ENCODE data around the gene MIOX. TPM values are rescaled to one million over a fixed set of nuclear protein-coding genes. Genes with fewer than 3 reads are reported as not detected.

The MIOX gene
- total and polyA plus RNA-seq, 2 of the 13 experiments (the other 11 are each of a cell fraction or from before 2014, with no cell fraction given), result 1.5 to 2.9 TPM

DNA sequence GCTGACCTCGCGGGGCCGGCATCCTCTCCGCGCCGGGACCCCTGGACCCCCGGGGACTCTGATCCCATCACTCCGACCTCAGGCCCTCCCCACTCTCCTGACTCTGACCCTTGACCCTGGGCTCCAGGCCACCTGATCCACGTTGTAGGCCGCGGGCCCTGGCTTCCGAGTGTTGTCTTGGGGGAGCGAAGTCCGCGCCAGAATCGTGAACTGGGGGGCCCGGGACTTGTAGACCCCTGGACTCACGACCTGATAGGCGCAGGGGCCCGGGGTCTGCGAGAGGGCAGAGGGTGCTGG is 43.9 kb downstream of the MIOX start (continued):
- TF ChIP-seq HMGA1 (CRISPR knock-in tag; conservative IDR thresholded peaks at IDR 0.05), result no peak
- TF ChIP-seq, protein P1, sequence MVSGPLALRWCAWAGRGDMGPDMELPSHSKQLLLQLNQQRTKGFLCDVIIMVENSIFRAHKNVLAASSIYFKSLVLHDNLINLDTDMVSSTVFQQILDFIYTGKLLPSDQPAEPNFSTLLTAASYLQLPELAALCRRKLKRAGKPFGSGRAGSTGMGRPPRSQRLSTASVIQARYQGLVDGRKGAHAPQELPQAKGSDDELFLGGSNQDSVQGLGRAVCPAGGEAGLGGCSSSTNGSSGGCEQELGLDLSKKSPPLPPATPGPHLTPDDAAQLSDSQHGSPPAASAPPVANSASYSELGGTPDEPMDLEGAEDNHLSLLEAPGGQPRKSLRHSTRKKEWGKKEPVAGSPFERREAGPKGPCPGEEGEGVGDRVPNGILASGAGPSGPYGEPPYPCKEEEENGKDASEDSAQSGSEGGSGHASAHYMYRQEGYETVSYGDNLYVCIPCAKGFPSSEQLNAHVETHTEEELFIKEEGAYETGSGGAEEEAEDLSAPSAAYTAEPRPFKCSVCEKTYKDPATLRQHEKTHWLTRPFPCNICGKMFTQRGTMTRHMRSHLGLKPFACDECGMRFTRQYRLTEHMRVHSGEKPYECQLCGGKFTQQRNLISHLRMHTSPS (CRISPR knock-in tag; IDR thresholded peaks at IDR 0.05; ENCODE audit: low read depth), result no peak
- no peak for TF ChIP-seq ZNF432 (CRISPR knock-in tag; IDR thresholded peaks at IDR 0.05; ENCODE audit: borderline replicate concordance)
- TF ChIP-seq TARDBP (CRISPR knock-in tag; IDR thresholded peaks at IDR 0.05), result no peak
- TF ChIP-seq TOPORS (CRISPR knock-in tag; IDR thresholded peaks at IDR 0.05), result no peak
- TF ChIP-seq REPIN1 (CRISPR knock-in tag; IDR thresholded peaks at IDR 0.05; ENCODE audit: borderline replicate concordance, low read depth), result no peak
- no peak for TF ChIP-seq JARID2 (CRISPR knock-in tag; IDR thresholded peaks at IDR 0.05; ENCODE audit: insufficient replicate concordance)
- TF ChIP-seq, protein P2, sequence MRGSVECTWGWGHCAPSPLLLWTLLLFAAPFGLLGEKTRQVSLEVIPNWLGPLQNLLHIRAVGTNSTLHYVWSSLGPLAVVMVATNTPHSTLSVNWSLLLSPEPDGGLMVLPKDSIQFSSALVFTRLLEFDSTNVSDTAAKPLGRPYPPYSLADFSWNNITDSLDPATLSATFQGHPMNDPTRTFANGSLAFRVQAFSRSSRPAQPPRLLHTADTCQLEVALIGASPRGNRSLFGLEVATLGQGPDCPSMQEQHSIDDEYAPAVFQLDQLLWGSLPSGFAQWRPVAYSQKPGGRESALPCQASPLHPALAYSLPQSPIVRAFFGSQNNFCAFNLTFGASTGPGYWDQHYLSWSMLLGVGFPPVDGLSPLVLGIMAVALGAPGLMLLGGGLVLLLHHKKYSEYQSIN (CRISPR knock-in tag; IDR thresholded peaks at IDR 0.05; ENCODE audit: borderline replicate concordance), result no peak
- no peak for TF ChIP-seq SAP130 (CRISPR knock-in tag; IDR thresholded peaks at IDR 0.05; ENCODE audit: low read depth)
- TF ChIP-seq TAF1 (CRISPR knock-in tag; IDR thresholded peaks at IDR 0.05), result peak; percentile 6; the same call in 1 of the 2 replicates
- 0 out of 2 replicates have a peak, but pooled peaks have one; percentile 9 for TF ChIP-seq ZNF143 (CRISPR knock-in tag; IDR thresholded peaks at IDR 0.05)
- no peak for TF ChIP-seq PAF1 (CRISPR knock-in tag; IDR thresholded peaks at IDR 0.05)
- TF ChIP-seq ZNF572 (CRISPR knock-in tag; IDR thresholded peaks at IDR 0.05), result 0 out of 2 replicates have a peak, but pooled peaks have one; percentile 37
- no peak; the same call in 1 of the 2 replicates for TF ChIP-seq RXRB (CRISPR knock-in tag; IDR thresholded peaks at IDR 0.05; ENCODE audit: borderline replicate concordance)
- TF ChIP-seq MED1 (CRISPR knock-in tag; IDR thresholded peaks at IDR 0.05), result 0 out of 2 replicates have a peak, but pooled peaks have one; percentile 1
- TF ChIP-seq PAWR (CRISPR knock-in tag; IDR thresholded peaks at IDR 0.05; ENCODE audit: borderline replicate concordance), result no peak
- no peak for TF ChIP-seq ZNF543 (CRISPR knock-in tag; IDR thresholded peaks at IDR 0.05)
- peak; percentile 62 for TF ChIP-seq ZBTB7B (CRISPR knock-in tag; IDR thresholded peaks at IDR 0.05)
- TF ChIP-seq ZMYM2 (CRISPR knock-in tag; IDR thresholded peaks at IDR 0.05), result no peak; the same call in 1 of the 2 replicates
- no peak for TF ChIP-seq FLYWCH1 (CRISPR knock-in tag; IDR thresholded peaks at IDR 0.05)
- TF ChIP-seq RBM22 (optimal IDR thresholded peaks at IDR 0.05; ENCODE audit: low read length), result no peak
- TF ChIP-seq ZSCAN29 (CRISPR knock-in tag; conservative IDR thresholded peaks at IDR 0.05), result no peak
- no peak for TF ChIP-seq TOE1 (CRISPR knock-in tag; IDR thresholded peaks at IDR 0.05)
- no peak for TF ChIP-seq NFRKB (IDR thresholded peaks at IDR 0.05)
- no peak; the same call in 1 of the 2 replicates for TF ChIP-seq ZNF776 (CRISPR knock-in tag; IDR thresholded peaks at IDR 0.05)
- TF ChIP-seq, protein P3, sequence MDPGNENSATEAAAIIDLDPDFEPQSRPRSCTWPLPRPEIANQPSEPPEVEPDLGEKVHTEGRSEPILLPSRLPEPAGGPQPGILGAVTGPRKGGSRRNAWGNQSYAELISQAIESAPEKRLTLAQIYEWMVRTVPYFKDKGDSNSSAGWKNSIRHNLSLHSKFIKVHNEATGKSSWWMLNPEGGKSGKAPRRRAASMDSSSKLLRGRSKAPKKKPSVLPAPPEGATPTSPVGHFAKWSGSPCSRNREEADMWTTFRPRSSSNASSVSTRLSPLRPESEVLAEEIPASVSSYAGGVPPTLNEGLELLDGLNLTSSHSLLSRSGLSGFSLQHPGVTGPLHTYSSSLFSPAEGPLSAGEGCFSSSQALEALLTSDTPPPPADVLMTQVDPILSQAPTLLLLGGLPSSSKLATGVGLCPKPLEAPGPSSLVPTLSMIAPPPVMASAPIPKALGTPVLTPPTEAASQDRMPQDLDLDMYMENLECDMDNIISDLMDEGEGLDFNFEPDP (CRISPR knock-in tag; conservative IDR thresholded peaks at IDR 0.05), result no peak
- no peak for TF ChIP-seq ZZZ3 (CRISPR knock-in tag; IDR thresholded peaks at IDR 0.05; ENCODE audit: borderline replicate concordance)
- 0 out of 2 replicates have a peak, but pooled peaks have one; percentile 8 for TF ChIP-seq ZFP90 (CRISPR knock-in tag; IDR thresholded peaks at IDR 0.05; ENCODE audit: borderline replicate concordance)
